T47D (cell line): ENCODE data around the gene MAST4.

Experiments used
- DNase-seq, 2 experiments: peaks; one replicate each; pipeline versions ENCODE4 v3.0.0 to v3.0.0-alpha.2; 2011 to 2012; ENCODE audit warnings: low read depth in 1 of 2, low spot score in 1 of 2
- JUND ChIP-seq: IDR thresholded peaks from 2 replicates; pipeline ENCODE4 v1.6.1; 2012; ENCODE audit warnings: low read depth
- in situ Hi-C: cut with HindIII; loops from 2 replicates; pipeline ENCODE4 v1.10.0; 2016; ENCODE audit warnings: low sequenced_read_pairs, low pct_unique_long_range_greater_than_20kb

Gene MAST4

GRCh38 chr5:67179697-67180361 is 583.6 kb downstream of the MAST4 start:
- TF ChIP-seq JUND: no peak
- in situ Hi-C loops: no loop called here
- no peak for DNase-seq

- in situ Hi-C loops: no loop called here
- TF ChIP-seq JUND: no peak
- no peak for DNase-seq
Measured at GRCh38 chr5:67181648-67182221, 585.5 kb downstream of the MAST4 start.

- TF ChIP-seq JUND: no peak
- DNase-seq: no peak
- in situ Hi-C loops: no loop called here
Measured at GRCh38 chr5:67182301-67182790, 586.2 kb downstream of the MAST4 start.

- DNase-seq: no peak
- in situ Hi-C loops: no loop called here
- no peak for TF ChIP-seq JUND
Measured at GRCh38 chr5:67183859-67184258, 587.7 kb downstream of the MAST4 start.

GRCh38 chr5:67187006-67187715 is 591.0 kb downstream of the MAST4 start:
- TF ChIP-seq JUND: no peak
- in situ Hi-C loops: no loop called here
- no peak for DNase-seq

- in situ Hi-C loops: no loop called here
- no peak for TF ChIP-seq JUND
Measured at GRCh38 chr5:67188274-67189078, 592.3 kb downstream of the MAST4 start.

GRCh38 chr5:67189079-67189354 is 592.8 kb downstream of the MAST4 start:
- DNase-seq: no peak
- in situ Hi-C loops: no loop called here
- TF ChIP-seq JUND: no peak

More at GRCh38 chr5:67188274-67189078, 592.3 kb downstream of the MAST4 start:
- no peak for DNase-seq

GRCh38 chr5:67189931-67190330 is 593.7 kb downstream of the MAST4 start:
- TF ChIP-seq JUND: no peak
- in situ Hi-C loops: no loop called here
- DNase-seq: no peak

GRCh38 chr5:67190410-67190809 is 594.2 kb downstream of the MAST4 start:
- DNase-seq: no peak
- in situ Hi-C loops: no loop called here
- TF ChIP-seq JUND: no peak

GRCh38 chr5:67190861-67191260 is 594.7 kb downstream of the MAST4 start:
- in situ Hi-C loops: no loop called here
- peak in 1 of 2 experiments; percentile 19 for DNase-seq
- no peak for TF ChIP-seq JUND

GRCh38 chr5:67192719-67193438 is 596.7 kb downstream of the MAST4 start:
- TF ChIP-seq JUND: no peak
- in situ Hi-C loops: no loop called here
- no peak for DNase-seq

- TF ChIP-seq JUND: no peak
- in situ Hi-C loops: no loop called here
- DNase-seq: no peak
Measured at GRCh38 chr5:67193439-67193807, 597.2 kb downstream of the MAST4 start.
